Esophagus (tissue), 2 donors: ENCODE results near the gene SLC44A2. TPM values are rescaled to one million over a fixed set of nuclear protein-coding genes. Genes with fewer than 3 reads are reported as not detected.
"Not testable (repeated sequence)": the region's sequence is repeated elsewhere in the genome, so short reads cannot be mapped to it uniquely, and the experiment has no call there.

Experiments used
- H3K27ac ChIP-seq, 2 donors: one replicate each; pipeline ENCODE4 v1.5.1; 2013; ENCODE audit warnings: low read depth in 2 of 2, mild to moderate bottlenecking in 2 of 2, inconsistent platforms in 1 of 2, low read length in 1 of 2, moderate library complexity in 1 of 2
- H3K27me3 ChIP-seq, 2 donors: one replicate each; pipeline ENCODE4 v1.6.1; 2013; ENCODE audit warnings: low read length in 2 of 2, control low read depth in 1 of 2, mild to moderate bottlenecking in 1 of 2; ENCODE audit not compliant: insufficient read depth in 2 of 2, control insufficient read depth in 1 of 2
- H3K36me3 ChIP-seq, 2 donors: one replicate each; pipeline ENCODE4 v1.6.1; 2013; ENCODE audit warnings: low read length in 1 of 2; ENCODE audit not compliant: control insufficient read depth in 2 of 2, insufficient read depth in 2 of 2
- H3K4me1 ChIP-seq, 2 donors: one replicate each; pipeline ENCODE4 v1.6.1; 2013; ENCODE audit warnings: low read length in 1 of 2; ENCODE audit not compliant: control insufficient read depth in 2 of 2, insufficient read depth in 2 of 2
- H3K4me3 ChIP-seq, 2 donors: one replicate each; pipeline ENCODE4 v1.5.1; 2013; ENCODE audit warnings: low read length in 2 of 2, mild to moderate bottlenecking in 2 of 2, low read depth in 1 of 2, moderate library complexity in 1 of 2
- H3K9me3 ChIP-seq, 2 donors: one replicate each; pipeline ENCODE4 v1.6.1; 2013; ENCODE audit warnings: mild to moderate bottlenecking in 2 of 2, low read depth in 1 of 2, low read length in 1 of 2, moderate library complexity in 1 of 2; ENCODE audit not compliant: control insufficient read depth in 2 of 2, insufficient read depth in 1 of 2
- WGBS, 2 donors: extraction: QIAGEN DNeasy Blood & Tissue Kit; methylation state at CpG; one replicate each; pipeline ENCODE4 v1.1.7; 2013; 5-methylcytosine and 5-hydroxymethylcytosine counted together
- polyA plus RNA-seq, 2 donors: library from polyadenylated mRNA; stranded (reverse); fragments of 200-250 nt; gene quantifications; one replicate each; pipeline ENCODE4 v1.2.3, GENCODE V29; 2013
- donor health status: healthy with polysubstance abuse.
- donor health status: Bipolar disorder and iron deficiency.

The SLC44A2 gene
- polyA plus RNA-seq, 2 donors: 70.5 to 76.8 TPM

DNA sequence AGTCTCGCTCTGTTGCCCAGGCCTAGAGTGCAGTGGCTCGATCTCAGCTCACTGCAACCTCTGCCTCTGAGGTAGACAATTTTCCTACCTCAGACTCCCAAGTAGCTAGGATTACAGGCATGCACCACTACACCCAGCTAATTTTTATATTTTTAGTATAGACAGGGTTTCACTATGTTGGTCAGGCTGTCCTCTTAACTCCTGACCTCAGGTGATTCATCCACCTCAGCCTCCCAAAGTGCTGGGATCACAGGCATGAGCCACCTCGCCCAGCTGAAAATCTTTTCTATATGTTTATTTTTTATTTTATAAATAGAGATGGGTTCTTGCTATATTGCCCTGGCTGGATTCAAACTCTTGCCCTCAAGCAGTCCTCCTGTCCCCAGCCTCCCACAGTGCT, 46.6 kb downstream of the SLC44A2 start:
- not testable (repeated sequence) for H3K4me1 ChIP-seq, H3K9me3 ChIP-seq, H3K4me3 ChIP-seq, H3K27ac ChIP-seq, H3K27me3 ChIP-seq
- peaks cover 5 to 27% of the 10 kb centered on the region in 2 donors for H3K36me3 ChIP-seq
- 91 to 93% methylated on average over 3 of the region's 3 CpGs for WGBS, 2 donors

DNA sequence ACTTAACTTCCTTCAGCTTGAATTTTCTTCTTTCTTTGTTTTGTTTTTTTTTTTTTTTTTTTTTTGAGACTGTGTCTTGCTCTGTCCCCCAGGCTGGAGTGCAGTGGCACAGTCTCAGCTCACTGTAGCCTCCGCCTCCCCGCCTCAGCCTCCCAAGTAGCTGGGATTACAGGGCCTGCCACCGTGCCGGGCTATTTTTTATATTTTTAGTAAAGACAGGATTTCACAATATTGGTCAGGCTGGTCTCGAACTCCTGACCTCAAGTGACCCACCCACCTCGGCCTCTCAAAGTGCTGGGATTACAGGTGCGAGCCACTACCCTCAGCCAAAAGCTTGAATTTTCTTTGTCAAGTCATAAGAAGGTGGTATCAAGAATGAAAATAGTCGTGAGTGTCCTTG, 49.9 kb downstream of the SLC44A2 start:
- not testable (repeated sequence) for H3K27me3 ChIP-seq, H3K27ac ChIP-seq, H3K4me3 ChIP-seq, H3K4me1 ChIP-seq, H3K9me3 ChIP-seq
- WGBS, 2 donors: 87 to 88% methylated on average over 8 of the region's 8 CpGs
- H3K36me3 ChIP-seq: peaks cover 33 to 54% of the 10 kb centered on the region in 2 donors

- Histone ChIP-seq H3K9me3 (no peaks in the 10 kb centered on the region), H3K27me3 (no peaks in the 10 kb centered on the region), H3K4me3 (no peak overlapping the region), H3K4me1 (no peaks in the 10 kb centered on the region), H3K27ac (no peak overlapping the region), H3K36me3 (peaks cover 40 to 71% of the 10 kb centered on the region in 2 donors)
- WGBS, 2 donors: 69 to 86% methylated on average over 13 of the region's 13 CpGs
These were observed 52.4 kb downstream of the SLC44A2 start for GRCh38 chr19:10677751-10678150.

GRCh38 chr19:10678813-10679212, 53.5 kb downstream of the SLC44A2 start:
- Histone ChIP-seq H3K9me3 (no peaks in the 10 kb centered on the region), H3K36me3 (peaks cover 42 to 74% of the 10 kb centered on the region in 2 donors), H3K4me3 (no peak overlapping the region), H3K27me3 (no peaks in the 10 kb centered on the region), H3K27ac (no peak overlapping the region), H3K4me1 (no peaks in the 10 kb centered on the region)
- WGBS, 2 donors: 85 to 89% methylated on average over 12 of the region's 12 CpGs

DNA sequence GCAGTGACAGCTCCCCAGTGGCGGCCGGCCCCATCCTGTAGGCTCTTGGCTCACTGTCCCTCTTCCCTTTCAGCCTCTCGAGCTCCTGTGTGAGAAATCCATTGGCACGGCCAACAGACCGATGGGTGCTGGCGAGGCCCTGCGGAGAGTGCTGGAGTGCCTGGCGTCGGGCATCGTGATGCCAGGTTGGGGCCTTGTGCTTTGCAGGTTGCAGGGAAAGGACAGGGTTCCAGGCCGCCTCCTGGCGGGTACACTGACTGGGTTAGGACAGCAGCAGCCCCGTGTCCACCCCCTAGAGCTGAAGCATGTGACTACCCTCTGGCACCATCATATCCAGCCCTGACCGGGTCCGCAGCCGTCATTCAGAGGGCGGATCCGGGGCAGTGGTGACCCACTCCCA, 54.4 kb downstream of the SLC44A2 start:
- H3K27me3 ChIP-seq: no peaks in the 10 kb centered on the region
- H3K36me3 ChIP-seq: peaks cover 44 to 76% of the 10 kb centered on the region in 2 donors
- no peaks in the 10 kb centered on the region for H3K4me1 ChIP-seq
- no peak overlapping the region for H3K27ac ChIP-seq
- no peaks in the 10 kb centered on the region for H3K9me3 ChIP-seq
- 93 to 96% methylated on average over 18 of the region's 18 CpGs for WGBS, 2 donors
- no peak overlapping the region for H3K4me3 ChIP-seq

DNA sequence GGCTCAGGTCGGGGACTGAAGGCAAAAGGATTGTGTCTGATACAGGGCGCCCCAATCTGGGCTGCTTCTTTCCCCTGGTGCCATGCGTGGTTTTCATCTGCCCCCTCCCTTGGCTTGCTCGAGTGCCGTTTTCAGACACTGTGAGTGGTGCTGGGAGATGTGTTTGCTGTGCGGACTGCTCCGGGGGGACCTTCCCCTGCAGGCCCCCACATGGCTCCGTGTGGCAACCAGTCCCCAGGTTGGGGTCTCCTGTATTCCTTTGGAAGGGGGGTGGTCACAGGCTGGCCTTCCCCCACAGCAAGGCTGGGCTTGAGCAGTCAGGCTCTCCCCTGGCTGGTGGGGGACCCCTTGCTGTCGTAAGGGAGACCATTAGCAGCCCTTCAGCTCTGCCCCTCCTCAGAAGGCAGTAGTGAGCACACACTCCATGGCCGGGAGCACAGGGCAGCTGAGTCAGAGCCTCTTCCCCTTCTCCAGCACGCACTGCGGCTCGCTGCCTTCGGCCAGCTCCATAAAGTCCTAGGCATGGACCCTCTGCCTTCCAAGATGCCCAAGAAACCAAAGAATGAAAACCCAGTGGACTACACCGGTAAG, 55.3 kb downstream of the SLC44A2 start:
- Histone ChIP-seq H3K4me3 (no peak overlapping the region), H3K36me3 (peaks cover 48 to 73% of the 10 kb centered on the region in 2 donors), H3K27me3 (no peaks in the 10 kb centered on the region), H3K9me3 (no peaks in the 10 kb centered on the region), H3K27ac (no peak overlapping the region), H3K4me1 (peaks cover 0 to under 1% of the 10 kb centered on the region in 2 donors)
- 93 to 96% methylated on average over 15 of the region's 15 CpGs for WGBS, 2 donors

GRCh38 chr19:10681658-10682057, 56.3 kb downstream of the SLC44A2 start:
- 55 to 76% methylated on average over 4 of the region's 4 CpGs for WGBS, 2 donors

DNA sequence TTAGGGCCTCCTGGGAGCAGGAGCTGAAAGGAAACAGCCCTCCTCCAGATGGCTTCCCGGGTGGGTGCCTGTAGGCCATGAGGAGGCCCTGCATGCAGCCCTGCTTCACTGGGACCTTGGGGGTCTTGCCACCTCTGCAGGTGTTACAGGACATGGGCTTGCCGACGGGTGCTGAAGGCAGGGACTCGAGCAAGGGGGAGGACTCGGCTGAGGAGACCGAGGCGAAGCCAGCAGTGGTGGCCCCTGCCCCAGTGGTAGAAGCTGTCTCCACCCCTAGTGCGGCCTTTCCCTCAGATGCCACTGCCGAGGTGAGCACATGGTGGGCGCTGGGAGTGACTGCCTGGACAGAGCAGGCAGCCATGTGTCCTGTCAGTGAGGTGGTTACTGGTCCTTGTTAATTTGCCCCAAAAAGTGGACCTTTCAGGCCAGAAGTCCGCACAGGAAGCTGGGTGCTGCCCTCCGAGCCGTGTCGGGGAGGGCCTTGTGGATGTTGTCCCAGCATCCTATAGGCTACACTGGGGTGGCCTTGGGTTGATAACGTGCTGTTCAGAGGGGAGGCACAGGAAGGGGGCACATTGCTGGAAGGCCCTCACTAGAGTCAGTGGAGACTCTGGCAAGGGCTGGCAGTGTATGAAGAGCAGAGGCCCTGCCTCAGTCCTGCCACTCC, 57.2 kb downstream of the SLC44A2 start:
- WGBS, 2 donors: 89% methylated on average over 15 of the region's 15 CpGs
- H3K36me3 ChIP-seq: peaks cover 49 to 79% of the 10 kb centered on the region in 2 donors
- no peaks in the 10 kb centered on the region for H3K27me3 ChIP-seq
- H3K9me3 ChIP-seq: no peaks in the 10 kb centered on the region
- no peak overlapping the region for H3K27ac ChIP-seq
- H3K4me3 ChIP-seq: no peak overlapping the region
- H3K4me1 ChIP-seq: peaks cover 7 to 13% of the 10 kb centered on the region in 2 donors

More at GRCh38 chr19:10681658-10682057, 56.3 kb downstream of the SLC44A2 start:
- H3K36me3 ChIP-seq: peaks cover 53 to 78% of the 10 kb centered on the region in 2 donors
- H3K4me1 ChIP-seq: peaks cover 7 to 9% of the 10 kb centered on the region in 2 donors
- no peak overlapping the region for H3K27ac ChIP-seq
- no peak overlapping the region for H3K4me3 ChIP-seq
- no peaks in the 10 kb centered on the region for H3K27me3 ChIP-seq
- no peaks in the 10 kb centered on the region for H3K9me3 ChIP-seq

DNA sequence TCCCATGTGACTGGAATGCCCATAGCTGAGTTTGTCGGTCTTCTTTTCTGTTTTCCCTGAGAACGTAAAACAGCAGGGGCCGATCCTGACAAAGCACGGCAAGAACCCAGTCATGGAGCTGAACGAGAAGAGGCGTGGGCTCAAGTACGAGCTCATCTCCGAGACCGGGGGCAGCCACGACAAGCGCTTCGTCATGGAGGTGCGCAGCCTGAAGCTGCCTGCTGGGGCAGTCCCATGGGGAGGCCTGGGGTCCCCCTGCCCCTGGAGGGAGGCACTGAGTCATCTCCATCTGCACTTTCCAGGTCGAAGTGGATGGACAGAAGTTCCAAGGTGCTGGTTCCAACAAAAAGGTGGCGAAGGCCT, 57.7 kb downstream of the SLC44A2 start:
- Histone ChIP-seq H3K36me3 (peaks cover 49 to 80% of the 10 kb centered on the region in 2 donors), H3K9me3 (no peaks in the 10 kb centered on the region), H3K27ac (no peak overlapping the region), H3K4me1 (peaks cover 10 to 13% of the 10 kb centered on the region in 2 donors), H3K27me3 (no peaks in the 10 kb centered on the region), H3K4me3 (no peak overlapping the region)
- 89% methylated on average over 15 of the region's 15 CpGs for WGBS, 2 donors

DNA sequence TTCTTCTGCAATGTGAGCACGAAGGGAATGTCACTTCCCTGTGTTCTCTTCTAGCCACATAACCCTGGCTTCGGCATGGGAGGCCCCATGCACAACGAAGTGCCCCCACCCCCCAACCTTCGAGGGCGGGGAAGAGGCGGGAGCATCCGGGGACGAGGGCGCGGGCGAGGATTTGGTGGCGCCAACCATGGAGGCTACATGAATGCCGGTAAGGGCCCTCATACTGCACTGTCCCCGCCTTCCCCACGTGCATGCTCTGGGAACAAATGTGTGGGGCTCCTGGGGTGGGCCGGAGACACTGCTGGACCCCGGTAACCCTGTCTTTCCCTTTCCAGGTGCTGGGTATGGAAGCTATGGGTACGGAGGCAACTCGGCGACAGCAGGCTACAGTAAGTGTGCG, 58.2 kb downstream of the SLC44A2 start:
- 80 to 84% methylated on average over 21 of the region's 21 CpGs for WGBS, 2 donors
- H3K4me1 ChIP-seq: peaks cover 10 to 13% of the 10 kb centered on the region in 2 donors
- peaks cover 47 to 83% of the 10 kb centered on the region in 2 donors for H3K36me3 ChIP-seq
- no peaks in the 10 kb centered on the region for H3K9me3 ChIP-seq
- H3K27ac ChIP-seq: no peak overlapping the region
- no peak overlapping the region for H3K4me3 ChIP-seq
- no peaks in the 10 kb centered on the region for H3K27me3 ChIP-seq
